T-helper 17 cell (primary cell): ENCODE measurements around the gene ALKBH3. TPM values are rescaled to one million over a fixed set of nuclear protein-coding genes. Genes with fewer than 3 reads are reported as not detected.

Experiments
- ATAC-seq: fragments of 150-1000 bp; cut with Tn5 transposase; 2 replicates; pipeline ENCODE4 v1.10.0; 2021; ENCODE audit warnings: mild to moderate bottlenecking, moderate library complexity
- DNase-seq, 3 donors: peaks; one replicate each; pipeline versions ENCODE4 v3.0.0 to v3.0.0-alpha.2; 2020 to 2021
- H3K9me3 ChIP-seq: one replicate; pipeline ENCODE4 v1.7.0; 2013; ENCODE audit warnings: low read length, mild to moderate bottlenecking; ENCODE audit not compliant: control insufficient read depth, poor library complexity, severe bottlenecking
- H3K27ac Mint-ChIP-seq: one replicate; pipeline ENCODE4 v1.8.0; 2022; ENCODE audit warnings: mild to moderate bottlenecking, moderate library complexity, mixed read lengths
- H3K27me3 Mint-ChIP-seq: one replicate; pipeline ENCODE4 v1.8.0; 2022; ENCODE audit warnings: mixed read lengths
- H3K36me3 Mint-ChIP-seq: one replicate; pipeline ENCODE4 v1.8.0; 2022; ENCODE audit warnings: low read depth, mixed read lengths
- H3K4me1 Mint-ChIP-seq: one replicate; pipeline ENCODE4 v1.8.0; 2022; ENCODE audit warnings: mild to moderate bottlenecking, mixed read lengths
- H3K4me3 Mint-ChIP-seq: one replicate; pipeline ENCODE4 v1.8.0; 2022; ENCODE audit warnings: mild to moderate bottlenecking, moderate library complexity, mixed read lengths
- total RNA-seq, 4 donors: library from RNA in 2 of 4; stranded (reverse) in 2 of 4; gene quantifications; one replicate each; pipeline ENCODE4 v1.2.3 and lab custom pipeline; 2022 to 2026

Gene ALKBH3
- total RNA-seq, 2 donors from 2014 or later = 28.8 to 31.2 TPM

- Mint-ChIP-seq H3K36me3 (no peaks in the 10 kb centered on the region), H3K4me1 (peaks cover 19% of the 10 kb centered on the region), H3K27ac (no peak overlapping the region), H3K4me3 (no peak overlapping the region), H3K27me3 (peaks cover 5% of the 10 kb centered on the region)
- DNase-seq (no peak), ATAC-seq (no peak)
- no peaks in the 10 kb centered on the region for H3K9me3 ChIP-seq
These were observed 50.5 kb downstream of the ALKBH3 start for GRCh38 chr11:43930868-43931716.

GRCh38 chr11:43931717-43932039, 51.0 kb downstream of the ALKBH3 start:
- Mint-ChIP-seq H3K4me3 (no peak overlapping the region), H3K4me1 (peaks cover 19% of the 10 kb centered on the region), H3K27ac (no peak overlapping the region), H3K36me3 (no peaks in the 10 kb centered on the region), H3K27me3 (peaks cover 9% of the 10 kb centered on the region)
- DNase-seq = no peak
- no peaks in the 10 kb centered on the region for H3K9me3 ChIP-seq
- no peak for ATAC-seq

DNA sequence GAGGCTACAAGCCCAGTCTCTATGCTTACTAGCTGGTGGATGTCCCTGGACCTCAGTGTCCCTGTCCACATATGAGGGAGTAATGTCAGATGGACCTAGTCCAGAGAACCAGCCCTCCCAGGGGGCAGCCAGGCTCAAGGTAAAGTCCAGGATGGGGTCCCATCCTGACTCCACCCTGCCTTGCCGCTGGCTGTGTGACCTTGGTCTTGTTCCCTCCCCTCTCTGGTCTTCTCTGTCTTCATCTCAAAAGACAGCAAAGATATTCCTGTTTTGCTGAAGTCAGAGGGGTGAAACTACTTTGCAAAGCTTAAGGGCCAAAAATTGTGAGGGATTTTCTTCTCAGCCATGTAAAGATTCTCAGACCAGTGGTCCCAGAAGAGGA, 52.6 kb downstream of the ALKBH3 start:
- ATAC-seq = no peak
- Mint-ChIP-seq H3K4me3 (no peak overlapping the region), H3K36me3 (no peaks in the 10 kb centered on the region), H3K27ac (no peak overlapping the region), H3K4me1 (peaks cover 15% of the 10 kb centered on the region), H3K27me3 (peaks cover 15% of the 10 kb centered on the region)
- no peaks in the 10 kb centered on the region for H3K9me3 ChIP-seq
- no peak for DNase-seq

DNA sequence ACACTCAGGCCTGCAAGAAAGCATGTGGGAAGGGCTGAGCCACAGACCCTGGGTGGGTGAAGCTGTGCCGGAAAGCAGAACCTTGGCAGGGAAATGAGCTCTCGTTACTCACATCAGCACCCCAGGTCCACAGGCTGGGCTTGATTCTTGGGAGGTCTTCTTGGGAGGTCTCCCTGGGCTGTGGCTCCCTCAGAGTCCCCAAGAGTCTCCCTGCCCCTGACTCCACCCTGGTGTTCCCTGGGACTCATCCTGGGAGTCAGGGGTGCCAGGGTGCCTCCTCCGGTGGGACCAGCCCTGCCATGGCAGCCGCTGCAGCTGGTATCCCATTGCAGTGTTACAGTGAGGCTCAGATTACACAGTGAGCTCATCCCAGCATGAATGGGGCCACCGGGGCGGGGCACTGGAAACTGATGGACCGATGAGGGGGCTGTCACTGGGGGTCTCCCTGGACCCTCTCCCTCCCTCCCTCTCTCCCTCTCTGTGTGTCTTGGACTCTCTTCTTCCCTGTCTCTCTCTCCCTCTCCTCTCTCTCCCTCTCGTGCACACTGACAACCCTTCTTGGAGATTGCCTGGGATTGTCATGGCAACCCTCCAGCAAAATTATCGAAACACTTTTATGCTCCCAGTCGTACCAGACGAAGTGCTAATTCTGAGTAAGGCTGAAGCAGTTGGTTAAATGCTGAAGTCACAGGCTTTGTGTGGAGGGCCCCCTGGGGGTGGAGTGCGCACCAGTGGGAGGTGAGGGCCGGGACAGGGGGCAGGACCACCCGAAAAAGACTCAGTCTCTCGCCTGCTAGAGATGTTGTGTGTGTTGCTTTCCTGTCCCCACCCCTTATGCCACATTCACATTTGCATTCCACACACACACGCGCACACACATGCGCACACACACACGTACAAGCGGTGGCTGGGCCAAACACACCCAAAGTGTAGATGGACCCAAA, 53.2 kb downstream of the ALKBH3 start:
- DNase-seq (no peak), ATAC-seq (no peak)
- H3K9me3 ChIP-seq = no peaks in the 10 kb centered on the region
- Mint-ChIP-seq H3K27ac (no peak overlapping the region), H3K4me1 (peaks cover 13% of the 10 kb centered on the region), H3K27me3 (peaks cover 15% of the 10 kb centered on the region), H3K36me3 (no peaks in the 10 kb centered on the region), H3K4me3 (no peak overlapping the region)

GRCh38 chr11:43934601-43935423, 54.2 kb downstream of the ALKBH3 start:
- Mint-ChIP-seq H3K4me1 (peaks cover 9% of the 10 kb centered on the region), H3K36me3 (no peaks in the 10 kb centered on the region), H3K4me3 (no peak overlapping the region), H3K27ac (no peak overlapping the region), H3K27me3 (peaks cover 23% of the 10 kb centered on the region)
- DNase-seq (no peak), ATAC-seq (no peak)
- H3K9me3 ChIP-seq = no peaks in the 10 kb centered on the region

DNA sequence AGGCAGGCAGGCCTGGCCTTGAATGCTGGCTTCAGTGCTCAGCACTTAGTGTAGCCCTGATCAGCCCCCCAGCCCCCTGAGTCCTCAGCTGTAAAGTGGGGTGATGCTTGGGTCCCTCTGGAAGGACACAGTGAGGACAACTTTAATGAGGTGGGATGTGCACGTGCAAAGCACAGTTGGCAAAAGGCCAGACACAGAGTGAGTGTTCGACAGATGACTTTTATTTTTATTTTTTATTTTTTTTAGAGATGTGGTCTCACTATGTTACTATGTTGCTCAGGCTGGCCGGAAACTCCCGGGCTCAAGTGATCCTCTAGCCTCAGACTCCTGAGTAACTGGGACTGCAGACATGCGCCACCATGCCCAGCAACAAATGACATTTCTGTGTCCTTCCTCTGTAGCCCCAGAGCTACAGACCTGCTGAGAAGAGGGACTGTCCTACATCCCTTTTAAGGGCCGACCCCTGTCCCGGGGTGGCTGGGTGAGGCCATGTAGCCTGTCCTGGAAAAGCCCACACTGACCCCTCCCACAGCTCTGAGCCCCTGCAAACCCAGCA, 54.9 kb downstream of the ALKBH3 start:
- no peaks in the 10 kb centered on the region for H3K36me3 Mint-ChIP-seq
- DNase-seq (no peak), ATAC-seq (no peak)
- H3K27ac Mint-ChIP-seq = no peak overlapping the region
- no peak overlapping the region for H3K4me3 Mint-ChIP-seq
- peaks cover 24% of the 10 kb centered on the region for H3K27me3 Mint-ChIP-seq
- H3K4me1 Mint-ChIP-seq = peaks cover 5% of the 10 kb centered on the region
- no peaks in the 10 kb centered on the region for H3K9me3 ChIP-seq

GRCh38 chr11:43936076-43936475, 55.4 kb downstream of the ALKBH3 start:
- H3K9me3 ChIP-seq = no peaks in the 10 kb centered on the region
- Mint-ChIP-seq H3K27me3 (peaks cover 30% of the 10 kb centered on the region), H3K36me3 (peaks cover 2% of the 10 kb centered on the region), H3K4me3 (no peak overlapping the region), H3K4me1 (peaks cover 2% of the 10 kb centered on the region), H3K27ac (no peak overlapping the region)
- no peak for DNase-seq
- no peak for ATAC-seq

GRCh38 chr11:43937434-43938411, 57.1 kb downstream of the ALKBH3 start:
- DNase-seq (no peak), ATAC-seq (no peak)
- Mint-ChIP-seq H3K4me3 (no peak overlapping the region), H3K27me3 (peaks cover 40% of the 10 kb centered on the region), H3K27ac (no peak overlapping the region), H3K4me1 (peaks cover 7% of the 10 kb centered on the region), H3K36me3 (peaks cover 5% of the 10 kb centered on the region)
- H3K9me3 ChIP-seq = no peaks in the 10 kb centered on the region

DNA sequence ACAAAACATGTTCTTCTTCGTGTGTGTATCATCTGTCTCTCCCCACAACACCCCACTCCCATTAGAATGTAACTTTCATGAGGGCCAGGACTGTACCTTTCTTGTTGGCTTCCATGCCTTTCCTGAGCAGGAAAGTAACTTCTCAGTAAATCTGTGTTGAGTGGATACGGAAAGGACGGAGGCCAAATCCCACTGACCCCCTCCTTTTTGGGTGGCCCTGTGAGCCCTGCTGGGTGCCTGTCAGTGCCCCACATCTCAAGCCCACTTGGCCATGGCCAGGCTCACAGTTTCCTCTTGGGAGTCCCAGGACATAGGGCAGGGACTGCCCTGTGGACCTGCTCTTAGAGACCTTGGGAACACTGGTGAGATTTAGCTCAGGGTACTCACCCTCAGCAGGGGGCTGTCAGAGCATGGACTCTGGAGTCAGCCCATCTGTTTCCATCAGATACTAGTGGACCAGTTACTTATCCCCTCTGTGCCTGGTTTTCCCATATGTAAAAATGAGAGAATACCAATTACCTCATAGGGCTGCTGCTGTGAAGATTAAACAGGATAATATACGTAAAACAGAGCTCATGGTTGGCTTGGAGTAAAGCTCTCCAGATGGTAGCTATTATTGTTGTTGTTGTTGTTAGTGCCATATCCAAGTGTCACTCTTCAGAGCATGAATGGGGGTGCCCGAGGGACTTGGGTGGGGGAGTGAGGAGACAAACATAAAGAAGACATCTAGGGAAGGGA, 60.8 kb downstream of the ALKBH3 start:
- H3K36me3 Mint-ChIP-seq = peaks cover 8% of the 10 kb centered on the region

DNA sequence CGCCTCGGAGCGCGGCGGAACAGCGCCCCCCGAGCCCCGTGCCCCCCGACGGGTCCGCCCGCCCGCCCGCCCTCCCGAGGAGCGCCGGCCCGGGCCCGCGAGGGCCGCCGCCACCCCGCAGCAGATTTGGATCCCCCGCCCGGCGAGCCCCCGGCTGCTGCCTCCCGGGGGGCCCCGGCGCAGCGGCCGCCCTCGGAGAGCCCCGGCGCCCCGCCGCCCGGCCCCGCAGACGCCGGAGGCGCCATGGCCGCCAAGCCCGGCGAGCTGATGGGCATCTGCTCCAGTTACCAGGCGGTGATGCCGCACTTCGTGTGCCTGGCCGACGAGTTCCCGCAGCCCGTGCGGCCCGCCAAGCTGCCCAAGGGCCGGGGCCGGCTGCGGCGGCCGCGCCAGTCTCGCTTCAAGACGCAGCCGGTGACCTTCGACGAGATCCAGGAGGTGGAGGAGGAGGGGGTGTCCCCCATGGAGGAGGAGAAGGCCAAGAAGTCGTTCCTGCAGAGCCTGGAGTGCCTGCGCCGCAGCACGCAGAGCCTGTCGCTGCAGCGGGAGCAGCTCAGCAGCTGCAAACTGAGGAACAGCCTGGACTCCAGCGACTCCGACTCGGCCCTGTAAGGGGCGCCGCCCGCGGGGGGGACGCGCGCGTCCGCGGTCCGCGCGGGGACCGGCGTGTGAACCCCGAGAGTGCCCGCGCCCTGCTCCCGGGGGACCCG, 62.2 kb downstream of the ALKBH3 start:
- peaks cover 15% of the 10 kb centered on the region for H3K4me1 Mint-ChIP-seq
- no peak overlapping the region for H3K27ac Mint-ChIP-seq
- ATAC-seq (no peak), DNase-seq (no peak)
- H3K4me3 Mint-ChIP-seq = peak overlapping the region; percentile 73
- H3K9me3 ChIP-seq = no peaks in the 10 kb centered on the region
- peaks cover 71% of the 10 kb centered on the region for H3K27me3 Mint-ChIP-seq
- H3K36me3 Mint-ChIP-seq = peaks cover 13% of the 10 kb centered on the region

More for the DNA sequence above, 60.8 kb downstream of the ALKBH3 start:
- peak overlapping the region; percentile 98 for H3K4me3 Mint-ChIP-seq
- peaks cover 13% of the 10 kb centered on the region for H3K4me1 Mint-ChIP-seq
- DNase-seq = no peak
- ATAC-seq = no peak
- peaks cover 63% of the 10 kb centered on the region for H3K27me3 Mint-ChIP-seq
- H3K27ac Mint-ChIP-seq = peak overlapping the region; percentile 59
- no peaks in the 10 kb centered on the region for H3K9me3 ChIP-seq

DNA sequence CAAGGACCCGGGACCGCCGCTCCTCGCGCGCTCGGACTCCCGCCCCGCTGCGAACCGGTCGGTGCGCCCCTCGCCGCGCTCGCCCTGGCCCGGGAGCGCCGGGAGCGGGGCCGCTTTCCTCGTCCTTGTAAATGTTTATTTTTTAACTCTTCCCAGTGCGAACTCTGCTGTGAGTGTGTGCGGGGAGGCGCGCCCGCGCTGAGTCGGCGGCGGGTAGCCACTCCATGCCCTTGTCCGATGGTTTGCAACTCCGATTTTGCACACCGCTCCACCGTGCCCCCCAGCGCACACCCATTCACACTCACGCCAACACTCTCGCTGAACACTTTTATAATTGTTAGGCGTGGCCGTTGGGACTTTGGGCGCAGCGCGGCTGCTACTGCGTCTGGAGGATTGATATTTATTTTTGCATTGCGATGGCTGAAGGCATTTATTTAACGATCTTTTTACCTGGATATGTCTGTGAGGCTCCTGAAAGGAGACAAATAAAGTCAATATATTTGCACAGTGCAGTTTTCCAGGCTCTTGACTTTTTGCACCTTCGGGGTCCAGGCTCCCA, 62.8 kb downstream of the ALKBH3 start:
- H3K9me3 ChIP-seq = no peaks in the 10 kb centered on the region
- Mint-ChIP-seq H3K27ac (no peak overlapping the region), H3K4me3 (peak overlapping the region; percentile 96), H3K36me3 (peaks cover 13% of the 10 kb centered on the region), H3K27me3 (peaks cover 71% of the 10 kb centered on the region), H3K4me1 (peaks cover 15% of the 10 kb centered on the region)
- DNase-seq = no peak
- ATAC-seq = no peak
